Keratinocyte (primary cell): ENCODE measurements around the gene PCBD2. TPM values are rescaled to one million over a fixed set of nuclear protein-coding genes. Genes with fewer than 3 reads are reported as not detected.

ENCODE experiments used
- DNase-seq: peaks from one replicate; pipeline ENCODE4 v3.0.0-alpha.2; 2011; ENCODE audit warnings: low read depth, missing footprints, low spot score
- FAIRE-seq: peaks from 2 replicates; lab custom pipeline; 2011; peaks lifted over from hg19 to GRCh38; lab: Jason Lieb, UNC
- H2AFZ ChIP-seq: 2 replicates; pipeline ENCODE4 v1.6.0; 2012; ENCODE audit warnings: low read length, control low read depth, inconsistent platforms; ENCODE audit not compliant: control insufficient read depth
- H3K27ac ChIP-seq: 2 replicates; pipeline ENCODE4 v1.5.1; 2011; ENCODE audit warnings: low read length; ENCODE audit not compliant: control insufficient read depth, insufficient read depth
- H3K27me3 ChIP-seq: 3 replicates; pipeline ENCODE4 v1.6.0; 2011; ENCODE audit warnings: low read length; ENCODE audit not compliant: control insufficient read depth, insufficient read depth; ENCODE audit errors: extremely low read depth
- H3K36me3 ChIP-seq, 2 experiments: 2 replicates in 1 of 2; 3 replicates in 1 of 2; pipeline ENCODE4 v1.5.1; 2011; ENCODE audit warnings: low read length in 2 of 2, mild to moderate bottlenecking in 1 of 2; ENCODE audit not compliant: control insufficient read depth in 2 of 2, insufficient read depth in 2 of 2; ENCODE audit errors: extremely low read depth in 1 of 2
- H3K4me1 ChIP-seq: 3 replicates; pipeline ENCODE4 v1.5.1; 2011; ENCODE audit warnings: low read length; ENCODE audit not compliant: control insufficient read depth, insufficient read depth; ENCODE audit errors: extremely low read depth
- H3K4me2 ChIP-seq: 3 replicates; pipeline ENCODE4 v1.6.0; 2011; ENCODE audit warnings: low read depth, low read length; ENCODE audit not compliant: control insufficient read depth, insufficient read depth; ENCODE audit errors: extremely low read depth
- H3K4me3 ChIP-seq, 3 experiments: fragments of 200-600 bp in 1 of 3; sonication (generic) in 1 of 3; 2 replicates in 2 of 3; 3 replicates in 1 of 3; pipeline ENCODE4 v1.5.1; 2011 to 2016; ENCODE audit warnings: low read length in 3 of 3, mild to moderate bottlenecking in 3 of 3, control low read depth in 2 of 3, inconsistent platforms in 1 of 3, low read depth in 1 of 3, mixed read lengths in 1 of 3, mixed run types in 1 of 3, moderate library complexity in 1 of 3; ENCODE audit not compliant: control insufficient read depth in 2 of 3, insufficient read depth in 2 of 3; ENCODE audit errors: extremely low read depth in 1 of 3
- H3K79me2 ChIP-seq: 2 replicates; pipeline ENCODE4 v1.6.0; 2012; ENCODE audit warnings: low read length; ENCODE audit not compliant: control insufficient read depth, insufficient read depth
- H3K9ac ChIP-seq: 3 replicates; pipeline ENCODE4 v1.6.0; 2011; ENCODE audit warnings: low read length; ENCODE audit not compliant: control insufficient read depth, insufficient read depth; ENCODE audit errors: extremely low read depth
- H3K9me1 ChIP-seq: 3 replicates; pipeline ENCODE4 v1.6.0; 2011; ENCODE audit warnings: low read length; ENCODE audit not compliant: control insufficient read depth, insufficient read depth; ENCODE audit errors: extremely low read depth
- H3K9me3 ChIP-seq: 2 replicates; pipeline ENCODE4 v1.5.1; 2012; ENCODE audit warnings: low read depth, low read length; ENCODE audit not compliant: control insufficient read depth
- H4K20me1 ChIP-seq: 3 replicates; pipeline ENCODE4 v1.6.0; 2011; ENCODE audit warnings: low read length; ENCODE audit not compliant: control insufficient read depth, insufficient read depth; ENCODE audit errors: extremely low read depth
- EZH2 ChIP-seq: IDR thresholded peaks from one replicate; pipeline ENCODE4 v1.6.1; 2012; ENCODE audit warnings: inconsistent platforms, mild to moderate bottlenecking, low read length, moderate library complexity
- dilution Hi-C: fragments of 300-500 bp; cut with MboI; formaldehyde crosslinking; loops from one replicate; pipeline ENCODE4 v1.7.0; 2020; ENCODE audit warnings: low sequenced_read_pairs; ENCODE audit not compliant: extremely low pct_ligation_motif_present
- polyA plus RNA-seq, 5 experiments: library from polyadenylated mRNA; depleted of rRNA in 3 of 5; stranded (reverse) in 3 of 5; stranded (forward) in 1 of 5; unstranded in 1 of 5; fragments of >200 nt; gene quantifications; 1 replicate in 1 of 5; 2 replicates in 3 of 5; 3 replicates in 1 of 5; pipeline versions ENCODE4 v1.2.1 to v1.2.3, GENCODE V29; 2011 to 2012; ENCODE audit warnings: missing spikeins in 2 of 5, low read depth in 1 of 5, low replicate concordance in 1 of 5
- TF ChIP-seq, protein P1 (sequence below), 3 experiments: IDR thresholded peaks in 1 of 3; conservative IDR thresholded peaks in 1 of 3; optimal IDR thresholded peaks in 1 of 3; 2 replicates in 2 of 3; 3 replicates in 1 of 3; pipeline versions ENCODE3 to v1.5.1; 2011; ENCODE audit warnings: low read length in 3 of 3, mild to moderate bottlenecking in 3 of 3, moderate library complexity in 2 of 3, control low read depth in 1 of 3, inconsistent platforms in 1 of 3; ENCODE audit not compliant: insufficient read depth in 2 of 3; ENCODE audit errors: extremely low read depth in 1 of 3

PCBD2 gene
- polyA plus RNA-seq, 1 donor (not counting 4 experiments of a cell fraction or from before 2014, with no cell fraction given), result 6.2 TPM

DNA sequence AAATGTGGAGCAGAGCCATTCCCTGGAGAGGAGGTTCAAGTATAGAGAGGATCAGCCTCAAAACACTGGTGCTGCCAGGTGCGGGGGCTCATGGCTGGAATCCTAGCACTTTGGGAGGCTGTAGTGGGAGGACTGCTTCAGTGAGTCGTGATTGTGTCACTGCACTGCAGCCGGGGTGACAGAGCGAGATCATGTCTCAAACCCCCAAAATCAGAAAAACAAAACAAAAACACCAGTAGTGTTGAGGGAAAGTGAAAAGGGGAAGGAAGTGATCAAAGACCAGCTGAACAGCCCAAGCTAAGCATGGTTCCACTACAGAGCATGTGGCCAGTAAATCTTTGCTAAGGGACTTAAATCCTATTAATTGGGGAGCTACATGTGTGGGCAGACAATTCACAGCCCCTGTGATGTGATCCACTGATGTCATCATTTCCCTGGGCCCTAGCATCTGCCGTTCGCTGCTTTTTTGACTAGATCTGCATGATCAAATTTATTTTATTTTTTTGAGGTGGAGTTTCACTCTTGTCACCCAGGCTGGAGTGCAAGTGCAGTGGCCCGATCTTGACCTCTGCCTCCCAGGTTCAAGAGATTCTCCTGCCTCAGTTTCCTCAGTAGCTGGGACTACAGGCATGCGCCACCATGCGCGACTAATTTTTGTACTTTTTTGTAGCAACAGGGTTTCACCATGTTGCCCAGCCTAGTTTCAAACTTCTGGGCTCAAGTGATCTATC is 2.7 kb upstream of the PCBD2 start:
- DNase-seq (no peak), FAIRE-seq (no peak)
- H3K27me3 ChIP-seq, result no peaks in the 10 kb centered on the region
- no peak overlapping the region for H3K4me3 ChIP-seq
- H3K4me2 ChIP-seq, result no peak overlapping the region
- dilution Hi-C loops, result no loop called here
- H3K9me3 ChIP-seq, result no peaks in the 10 kb centered on the region
- no peaks in the 10 kb centered on the region for H3K79me2 ChIP-seq
- H3K9ac ChIP-seq, result no peak overlapping the region
- H3K36me3 ChIP-seq, result no peaks in the 10 kb centered on the region
- H3K9me1 ChIP-seq, result no peaks in the 10 kb centered on the region
- no peaks in the 10 kb centered on the region for H4K20me1 ChIP-seq
- H3K27ac ChIP-seq, result no peak overlapping the region
- no peak overlapping the region for H2AFZ ChIP-seq
- peaks cover 4% of the 10 kb centered on the region for H3K4me1 ChIP-seq
- no peak for TF ChIP-seq EZH2
- TF ChIP-seq, protein P1, sequence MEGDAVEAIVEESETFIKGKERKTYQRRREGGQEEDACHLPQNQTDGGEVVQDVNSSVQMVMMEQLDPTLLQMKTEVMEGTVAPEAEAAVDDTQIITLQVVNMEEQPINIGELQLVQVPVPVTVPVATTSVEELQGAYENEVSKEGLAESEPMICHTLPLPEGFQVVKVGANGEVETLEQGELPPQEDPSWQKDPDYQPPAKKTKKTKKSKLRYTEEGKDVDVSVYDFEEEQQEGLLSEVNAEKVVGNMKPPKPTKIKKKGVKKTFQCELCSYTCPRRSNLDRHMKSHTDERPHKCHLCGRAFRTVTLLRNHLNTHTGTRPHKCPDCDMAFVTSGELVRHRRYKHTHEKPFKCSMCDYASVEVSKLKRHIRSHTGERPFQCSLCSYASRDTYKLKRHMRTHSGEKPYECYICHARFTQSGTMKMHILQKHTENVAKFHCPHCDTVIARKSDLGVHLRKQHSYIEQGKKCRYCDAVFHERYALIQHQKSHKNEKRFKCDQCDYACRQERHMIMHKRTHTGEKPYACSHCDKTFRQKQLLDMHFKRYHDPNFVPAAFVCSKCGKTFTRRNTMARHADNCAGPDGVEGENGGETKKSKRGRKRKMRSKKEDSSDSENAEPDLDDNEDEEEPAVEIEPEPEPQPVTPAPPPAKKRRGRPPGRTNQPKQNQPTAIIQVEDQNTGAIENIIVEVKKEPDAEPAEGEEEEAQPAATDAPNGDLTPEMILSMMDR (optimal IDR thresholded peaks at IDR 0.05 in 1 of 3, IDR thresholded peaks at IDR 0.05 in 1 of 3, conservative IDR thresholded peaks at IDR 0.05 in 1 of 3; ENCODE audit: extremely low read depth in 1 of 3, insufficient read depth in 2 of 3, low read length in 3 of 3), result no peak

- Histone ChIP-seq H3K79me2 (no peaks in the 10 kb centered on the region), H2AFZ (peak overlapping the region; percentile 92), H3K4me1 (peaks cover 4% of the 10 kb centered on the region), H3K9me1 (no peaks in the 10 kb centered on the region), H3K27ac (peak overlapping the region; percentile 93), H3K4me2 (peak overlapping the region; percentile 80), H3K27me3 (no peaks in the 10 kb centered on the region), H3K9me3 (no peaks in the 10 kb centered on the region), H3K9ac (peak overlapping the region; percentile 89), H3K4me3 (peak overlapping the region; percentile 68 to 89 (median 78)), H3K36me3 (peaks cover 0 to 6% of the 10 kb centered on the region in 2 experiments), H4K20me1 (no peaks in the 10 kb centered on the region)
- dilution Hi-C loops, result no loop called here
- DNase-seq (no peak), FAIRE-seq (no peak)
- TF ChIP-seq EZH2, result no peak
- TF ChIP-seq, protein P1 (optimal IDR thresholded peaks at IDR 0.05 in 1 of 3, IDR thresholded peaks at IDR 0.05 in 1 of 3, conservative IDR thresholded peaks at IDR 0.05 in 1 of 3; ENCODE audit: extremely low read depth in 1 of 3, insufficient read depth in 2 of 3, low read length in 3 of 3), result peak; percentile 7 to 63 (median 44)
Observed at GRCh38 chr5:134905246-134905996, 490 bp downstream of the PCBD2 start.
